ENCODE measurements around the gene ISM2. TPM values are rescaled to one million over a fixed set of nuclear protein-coding genes. Genes with fewer than 3 reads are reported as not detected.

Gene ISM2
- total RNA-seq, 4 donors from 2014 or later, result 0.44 TPM; not detected in 3

DNA sequence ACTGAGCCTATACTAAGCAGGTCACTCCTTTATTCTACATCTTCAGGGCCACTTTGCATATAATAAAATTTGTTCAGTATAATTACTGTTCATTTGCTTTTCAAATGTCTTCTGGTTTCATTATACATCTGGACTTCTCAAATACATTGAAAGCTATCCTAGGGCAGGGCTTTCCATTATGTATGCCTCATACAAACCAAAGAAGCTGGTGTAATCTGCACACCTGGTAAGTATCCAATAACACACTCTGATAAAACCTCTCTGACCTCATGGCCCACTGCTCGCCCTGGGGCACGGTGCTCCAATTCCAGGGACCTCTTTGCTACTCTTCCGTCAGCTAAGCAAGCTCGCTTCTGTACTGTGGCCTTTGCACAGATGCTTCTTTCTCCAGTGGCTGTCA lies 21.9 kb upstream of the ISM2 start:
- TF ChIP-seq, protein P1, sequence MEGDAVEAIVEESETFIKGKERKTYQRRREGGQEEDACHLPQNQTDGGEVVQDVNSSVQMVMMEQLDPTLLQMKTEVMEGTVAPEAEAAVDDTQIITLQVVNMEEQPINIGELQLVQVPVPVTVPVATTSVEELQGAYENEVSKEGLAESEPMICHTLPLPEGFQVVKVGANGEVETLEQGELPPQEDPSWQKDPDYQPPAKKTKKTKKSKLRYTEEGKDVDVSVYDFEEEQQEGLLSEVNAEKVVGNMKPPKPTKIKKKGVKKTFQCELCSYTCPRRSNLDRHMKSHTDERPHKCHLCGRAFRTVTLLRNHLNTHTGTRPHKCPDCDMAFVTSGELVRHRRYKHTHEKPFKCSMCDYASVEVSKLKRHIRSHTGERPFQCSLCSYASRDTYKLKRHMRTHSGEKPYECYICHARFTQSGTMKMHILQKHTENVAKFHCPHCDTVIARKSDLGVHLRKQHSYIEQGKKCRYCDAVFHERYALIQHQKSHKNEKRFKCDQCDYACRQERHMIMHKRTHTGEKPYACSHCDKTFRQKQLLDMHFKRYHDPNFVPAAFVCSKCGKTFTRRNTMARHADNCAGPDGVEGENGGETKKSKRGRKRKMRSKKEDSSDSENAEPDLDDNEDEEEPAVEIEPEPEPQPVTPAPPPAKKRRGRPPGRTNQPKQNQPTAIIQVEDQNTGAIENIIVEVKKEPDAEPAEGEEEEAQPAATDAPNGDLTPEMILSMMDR (IDR thresholded peaks at IDR 0.05), result no peak
- TF ChIP-seq EP300 (IDR thresholded peaks at IDR 0.05) (no peak), POLR2A (IDR thresholded peaks at IDR 0.05) (no peak)
- H3K4me3 ChIP-seq, result no peak overlapping the region
- no peaks in the 10 kb centered on the region for H3K4me1 ChIP-seq
- WGBS, 2 donors, result 89 to 95% methylated on average over 4 of the region's 4 CpGs
- H3K27me3 ChIP-seq, result no peaks in the 10 kb centered on the region
- H3K27ac ChIP-seq, result no peak overlapping the region
- H3K9me3 ChIP-seq, result no peaks in the 10 kb centered on the region
- H3K36me3 ChIP-seq, result peaks cover 0 to 69% (median 20%) of the 10 kb centered on the region in 3 donors
- DNase-seq (ENCODE audit: low spot score in 2 of 2), result no peak

DNA sequence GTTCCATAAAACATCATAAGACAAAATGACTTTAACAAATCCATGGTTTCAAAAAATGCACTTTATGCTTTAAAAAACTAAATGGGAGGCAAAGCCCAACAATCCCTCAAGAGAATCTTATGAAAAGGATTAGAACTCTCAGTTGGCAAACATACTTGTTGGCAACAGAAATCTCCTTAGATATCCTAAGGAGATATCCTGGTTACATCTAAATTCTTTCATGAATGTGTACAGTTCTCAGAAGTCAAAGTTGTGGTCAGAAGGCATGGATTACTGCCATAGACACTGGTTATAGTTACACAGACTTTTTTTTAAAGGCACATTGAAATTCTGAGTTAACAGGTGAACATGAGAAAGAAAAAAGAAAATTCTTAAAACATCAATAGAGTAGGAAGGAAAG lies 17.5 kb upstream of the ISM2 start:
- H3K27ac ChIP-seq, result no peak overlapping the region
- DNase-seq (ENCODE audit: low spot score in 2 of 2), result no peak
- no peaks in the 10 kb centered on the region for H3K4me1 ChIP-seq
- no peak overlapping the region for H3K4me3 ChIP-seq
- no peaks in the 10 kb centered on the region for H3K9me3 ChIP-seq
- peaks cover 0 to 84% (median 25%) of the 10 kb centered on the region in 3 donors for H3K36me3 ChIP-seq
- no peaks in the 10 kb centered on the region for H3K27me3 ChIP-seq
- TF ChIP-seq, protein P1 (IDR thresholded peaks at IDR 0.05), result no peak
- no peak for TF ChIP-seq EP300 (IDR thresholded peaks at IDR 0.05)
- no peak for TF ChIP-seq POLR2A (IDR thresholded peaks at IDR 0.05)

DNA sequence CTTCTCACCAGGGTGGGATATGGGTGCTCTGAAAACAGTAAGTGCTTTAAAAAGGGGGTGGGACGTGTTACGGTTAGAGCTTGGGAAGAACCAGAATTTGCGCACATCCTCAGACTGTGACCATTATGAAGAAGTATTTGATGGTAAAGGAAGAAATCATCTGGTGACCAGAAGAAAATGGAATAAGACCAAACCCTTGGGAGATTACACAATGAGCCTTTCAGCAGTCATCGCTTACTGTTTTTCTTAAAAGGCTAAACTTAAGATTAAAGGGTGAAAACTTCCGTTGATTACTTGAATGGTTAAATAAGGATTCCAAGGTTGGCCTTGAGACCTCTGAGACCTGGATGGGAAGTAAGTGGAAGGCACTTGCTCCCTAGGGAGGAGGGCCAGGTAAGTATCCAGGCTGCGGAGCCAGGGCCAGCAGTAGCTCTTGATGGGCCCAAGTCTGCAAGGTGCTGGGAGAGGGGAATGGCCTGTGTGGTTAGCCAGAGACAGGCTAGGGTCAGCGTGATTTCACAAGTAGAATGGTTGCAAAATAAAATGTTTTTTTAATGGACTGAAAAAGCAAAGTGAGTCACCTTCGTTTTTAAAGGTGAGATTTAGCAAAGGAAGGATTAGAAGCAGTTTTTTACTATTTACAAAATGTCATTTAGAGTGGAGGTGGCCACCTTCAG lies 13.0 kb upstream of the ISM2 start:
- TF ChIP-seq, protein P1 (IDR thresholded peaks at IDR 0.05), result no peak
- no peak for TF ChIP-seq EP300 (IDR thresholded peaks at IDR 0.05)
- no peak for TF ChIP-seq POLR2A (IDR thresholded peaks at IDR 0.05)
- 92 to 93% methylated on average over 8 of the region's 8 CpGs for whole genome bisulfite sequencing, 2 donors
- DNase-seq (ENCODE audit: low spot score in 2 of 2), result no peak
- no peak overlapping the region for H3K4me3 ChIP-seq
- no peaks in the 10 kb centered on the region for H3K27me3 ChIP-seq
- H3K27ac ChIP-seq, result no peak overlapping the region
- no peaks in the 10 kb centered on the region for H3K9me3 ChIP-seq
- peaks cover 0 to 84% (median 5%) of the 10 kb centered on the region in 3 donors for H3K36me3 ChIP-seq
- no peaks in the 10 kb centered on the region for H3K4me1 ChIP-seq

DNA sequence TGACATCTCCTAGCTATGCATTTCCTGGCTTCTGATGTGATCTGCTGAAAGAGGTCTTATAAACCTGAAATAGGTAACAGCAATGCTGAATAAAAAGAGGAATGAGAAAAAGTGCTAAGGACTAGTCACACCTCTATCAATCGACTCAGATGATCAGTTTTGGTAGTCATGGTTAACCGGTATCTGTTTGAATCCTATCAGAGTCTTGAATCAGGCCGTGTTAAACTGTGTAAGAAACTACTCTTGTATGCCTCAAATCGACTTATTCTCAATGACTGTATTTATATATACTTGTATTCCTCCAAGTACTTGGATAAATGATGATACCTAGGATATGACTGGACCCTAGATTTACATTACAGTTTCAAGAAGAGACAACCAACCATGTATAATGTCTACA lies 10.8 kb upstream of the ISM2 start:
- TF ChIP-seq, protein P1 (IDR thresholded peaks at IDR 0.05), result no peak
- TF ChIP-seq POLR2A (IDR thresholded peaks at IDR 0.05), result no peak
- no peak overlapping the region for H3K27ac ChIP-seq
- no peak overlapping the region for H3K4me3 ChIP-seq
- no peaks in the 10 kb centered on the region for H3K4me1 ChIP-seq
- peaks cover 0 to 74% (median 5%) of the 10 kb centered on the region in 3 donors for H3K36me3 ChIP-seq
- WGBS, 2 donors, result 81 to 93% methylated on average over 4 of the region's 4 CpGs
- no peaks in the 10 kb centered on the region for H3K27me3 ChIP-seq
- H3K9me3 ChIP-seq, result peaks cover 0 to under 1% (median 0%) of the 10 kb centered on the region in 4 donors
- DNase-seq (ENCODE audit: low spot score in 2 of 2), result no peak

DNA sequence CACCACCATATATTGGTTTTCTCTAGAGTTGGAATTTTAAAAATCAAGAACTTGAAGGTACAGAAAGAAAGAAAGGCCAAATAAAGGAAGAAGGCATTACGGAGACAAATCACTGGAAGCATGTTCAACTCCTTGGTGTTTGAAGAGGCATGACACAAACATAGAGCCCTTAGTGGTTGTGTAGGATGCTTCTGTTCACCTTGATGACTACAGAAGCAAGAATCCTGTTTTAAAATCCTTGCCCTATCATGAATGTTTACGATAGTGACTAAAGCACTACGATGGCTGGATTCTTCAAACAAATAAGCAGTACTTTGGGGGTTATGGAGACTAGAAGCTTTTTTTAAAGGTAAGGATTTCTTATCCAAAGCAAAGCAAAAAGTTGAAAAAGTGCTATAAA lies 10.3 kb upstream of the ISM2 start:
- no peak overlapping the region for H3K27ac ChIP-seq
- TF ChIP-seq, protein P1 (IDR thresholded peaks at IDR 0.05), result no peak
- TF ChIP-seq POLR2A (IDR thresholded peaks at IDR 0.05), result no peak
- TF ChIP-seq EP300 (IDR thresholded peaks at IDR 0.05), result no peak

More for the DNA sequence above, 10.3 kb upstream of the ISM2 start:
- peaks cover 0 to 5% (median 0%) of the 10 kb centered on the region in 4 donors for H3K9me3 ChIP-seq
- no peaks in the 10 kb centered on the region for H3K4me1 ChIP-seq
- WGBS, 2 donors, result 90 to 98% methylated on average over 3 of the region's 3 CpGs
- H3K4me3 ChIP-seq, result no peak overlapping the region
- H3K27me3 ChIP-seq, result no peaks in the 10 kb centered on the region
- peaks cover 0 to 69% (median 5%) of the 10 kb centered on the region in 3 donors for H3K36me3 ChIP-seq
- DNase-seq (ENCODE audit: low spot score in 2 of 2), result no peak
